Testis (tissue), 2 donors: ENCODE results near the gene ITGB5.

ENCODE experiments used
- CTCF ChIP-seq, 3 experiments: fragments of 450-650 bp in 2 of 3; fragments of 200-600 bp in 1 of 3; sonication (generic) in 1 of 3; IDR thresholded peaks; one replicate each; pipeline ENCODE4 v1.5.1; 2016 to 2019; ENCODE audit warnings: antibody characterized with exemption in 3 of 3, mild to moderate bottlenecking in 2 of 3, moderate library complexity in 1 of 3
- POLR2A ChIP-seq: fragments of 450-650 bp; IDR thresholded peaks from one replicate; pipeline ENCODE4 v1.6.1; 2017; ENCODE audit warnings: antibody characterized with exemption, mild to moderate bottlenecking, moderate library complexity

DNA sequence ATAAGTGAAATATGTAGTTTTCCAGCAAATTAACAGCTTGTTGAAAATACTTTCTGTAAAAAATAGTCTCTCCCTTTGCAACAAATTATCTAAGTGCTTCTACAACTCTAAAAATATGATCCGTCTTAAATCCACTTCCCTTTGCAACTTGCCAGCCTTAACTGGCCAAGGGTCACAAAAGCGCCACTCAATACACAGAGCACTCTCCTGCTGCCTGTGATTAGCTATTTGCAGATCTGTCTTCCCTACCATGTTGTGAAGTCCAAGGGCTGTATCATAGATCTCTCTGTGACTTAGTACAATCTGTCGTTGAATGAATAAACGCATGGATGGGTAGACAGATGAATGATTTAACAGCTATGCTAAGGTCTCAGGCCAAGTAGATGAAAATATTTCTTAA, 76.2 kb downstream of the ITGB5 start:
- TF ChIP-seq CTCF (IDR thresholded peaks at IDR 0.05), result no peak
- TF ChIP-seq POLR2A, result no peak
